ENCODE data around the gene CCDC170. TPM values are rescaled to one million over a fixed set of nuclear protein-coding genes. Genes with fewer than 3 reads are reported as not detected.

CCDC170 gene
- total and polyA plus RNA-seq, 2 of the 8 experiments (the other 6 are each of a cell fraction or from before 2014, with no cell fraction given), result 0.06 to 0.09 TPM

- H3K9ac ChIP-seq (replicated peaks in 1 of 4; ENCODE audit: extremely low read depth in 1 of 4, low read depth in 3 of 4, low read length in 3 of 4), result no peak overlapping the region
- TF ChIP-seq SRF (IDR thresholded peaks at IDR 0.05; ENCODE audit: low read depth, low read length) (no peak), SP2 (IDR thresholded peaks at IDR 0.05; ENCODE audit: low read length) (no peak), ASH2L (IDR thresholded peaks at IDR 0.05; ENCODE audit: low read length) (no peak), RAD21 (IDR thresholded peaks at IDR 0.05 in 1 of 2, conservative IDR thresholded peaks at IDR 0.05 in 1 of 2; ENCODE audit: low read depth in 2 of 2, low read length in 2 of 2) (no peak)
- H2AFZ ChIP-seq (ENCODE audit: low read length), result peak overlapping the region; percentile 67
- H3K4me3 ChIP-seq (ENCODE audit: extremely low read depth in 1 of 4, insufficient read depth in 2 of 4, low read depth in 3 of 4, low read length in 4 of 4), result no peak overlapping the region
- H3K14ac ChIP-seq (ENCODE audit: insufficient read length), result no peak overlapping the region
- H4K5ac ChIP-seq (ENCODE audit: insufficient read length, low read depth, low read length), result no peak overlapping the region
- H3K9me3 ChIP-seq (ENCODE audit: insufficient read depth in 2 of 2, low read depth in 1 of 2, low read length in 1 of 2), result peaks cover 10 to 13% of the 10 kb centered on the region in 2 experiments
- H3K18ac ChIP-seq (ENCODE audit: extremely low read depth, low read length), result no peak overlapping the region
- H4K91ac ChIP-seq (replicated peaks; ENCODE audit: insufficient read length, low read length), result no peak overlapping the region
- H2AK5ac ChIP-seq (ENCODE audit: low read depth, low read length), result no peak overlapping the region
- H3K27ac ChIP-seq (ENCODE audit: low read depth, low read length), result no peak overlapping the region
- H2BK20ac ChIP-seq (ENCODE audit: low read length), result peak overlapping the region; percentile 56; the same call in 1 of the 2 replicates
- H4K20me1 ChIP-seq (replicated peaks in 1 of 2; ENCODE audit: control insufficient read depth in 1 of 2, insufficient read depth in 2 of 2, low read length in 2 of 2), result no peaks in the 10 kb centered on the region
- no peak overlapping the region for H3K4ac ChIP-seq (replicated peaks; ENCODE audit: insufficient read length, low read depth, low read length)
- no peak overlapping the region for H2BK120ac ChIP-seq (replicated peaks; ENCODE audit: low read depth, low read length)
- WGBS, 2 experiments (ENCODE audit: extremely low coverage in 1 of 2, insufficient coverage in 1 of 2, insufficient read length in 1 of 2, insufficient replicate concordance in 2 of 2, low coverage in 1 of 2, low lambda C conversion rate in 2 of 2, missing lambda C conversion rate in 1 of 2), result 96% methylated on average over 7 of the region's 9 CpGs; no CpG with 5 or more reads in 1 of the 2 experiments
- no peaks in the 10 kb centered on the region for H3K27me3 ChIP-seq (replicated peaks in 1 of 4; ENCODE audit: control insufficient read depth in 3 of 4, extremely low read depth in 1 of 4, insufficient read depth in 3 of 4, low read length in 3 of 4)
- no peak overlapping the region for H2BK12ac ChIP-seq (ENCODE audit: low read depth, low read length)
- ChIA-PET CTCF (ENCODE audit: partially characterized antibody) (interaction anchor here (0.6 kb wide), 1 partner anchor 110 kb away, joined by 3 read pairs; no protein-coding TSS in a partner anchor), POLR2A (ENCODE audit: partially characterized antibody) (no interaction called here)
- H4K8ac ChIP-seq (ENCODE audit: extremely low read depth, insufficient read depth, low read length), result no peak overlapping the region
- no peak for FAIRE-seq
- H3K36me3 ChIP-seq (ENCODE audit: control insufficient read depth in 2 of 4, insufficient read depth in 4 of 4, low read length in 3 of 4), result no peaks in the 10 kb centered on the region
- H2BK15ac ChIP-seq (ENCODE audit: low read length), result no peak overlapping the region
- no peak overlapping the region for H3K23ac ChIP-seq (ENCODE audit: insufficient read length)
- H3K23me2 ChIP-seq (ENCODE audit: low read depth, low read length), result no peaks in the 10 kb centered on the region
- H3K56ac ChIP-seq (replicated peaks; ENCODE audit: insufficient read length, low read depth, low read length), result no peak overlapping the region
- no peak overlapping the region for H2BK5ac ChIP-seq (ENCODE audit: low read depth, low read length)
- H3K4me2 ChIP-seq (ENCODE audit: insufficient read depth in 1 of 2, low read depth in 2 of 2, low read length in 2 of 2), result no peak overlapping the region
- no peaks in the 10 kb centered on the region for H3K79me2 ChIP-seq (ENCODE audit: control insufficient read depth in 1 of 2, insufficient read depth in 2 of 2, low read length in 2 of 2)
- no peaks in the 10 kb centered on the region for H3K79me1 ChIP-seq (ENCODE audit: low read depth, low read length)
- H3K4me1 ChIP-seq (replicated peaks in 1 of 4; ENCODE audit: control insufficient read depth in 3 of 4, insufficient read depth in 4 of 4, low read length in 3 of 4), result no peaks in the 10 kb centered on the region
- no peak for DNase-seq (ENCODE audit: low read depth in 1 of 2, low spot score in 2 of 2)
Measured at GRCh38 chr6:151514000-151514730, 20.3 kb downstream of the CCDC170 start.
